Subcutaneous adipose tissue (tissue), 4 donors: Measurements from ENCODE around the gene PRRC2A. TPM values are rescaled to one million over a fixed set of nuclear protein-coding genes. Genes with fewer than 3 reads are reported as not detected.

ENCODE experiments used
- CTCF ChIP-seq: fragments of 450-650 bp; IDR thresholded peaks from one replicate; pipeline ENCODE4 v1.5.1; 2016; ENCODE audit warnings: low read depth, mild to moderate bottlenecking, control low read depth, antibody characterized with exemption, moderate library complexity
- total RNA-seq, 4 donors: library from RNA; depleted of rRNA; stranded (reverse); fragments of >200 nt; gene quantifications; one replicate each; pipeline ENCODE4 v1.1.0, GENCODE V29; 2016

Gene PRRC2A
- total RNA-seq, 4 donors from 2014 or later: 36.0 to 79.5 (median 46.5) TPM

- TF ChIP-seq CTCF: no peak
Observed at GRCh38 chr6:31580438-31580740, 40.1 kb upstream of the PRRC2A start.

GRCh38 chr6:31580807-31581433 lies 39.6 kb upstream of the PRRC2A start:
- no peak for TF ChIP-seq CTCF

- no peak for TF ChIP-seq CTCF
Observed at GRCh38 chr6:31581434-31582229, 38.9 kb upstream of the PRRC2A start.

GRCh38 chr6:31582230-31582643 lies 38.3 kb upstream of the PRRC2A start, which contains the start of gene LTB:
TSS of gene LTB (minus strand) at chr6:31582424. CDS start at chr6:31582417, 7 bp downstream.
- no peak for TF ChIP-seq CTCF

- no peak for TF ChIP-seq CTCF
Observed at GRCh38 chr6:31585491-31585890, 35.0 kb upstream of the PRRC2A start.

- no peak for TF ChIP-seq CTCF
Observed at GRCh38 chr6:31586008-31586407, 34.5 kb upstream of the PRRC2A start, which contains the start of gene LST1. TSS of gene LST1 (plus strand) at chr6:31586277. CDS start at chr6:31587300, 1,023 bp downstream.

- TF ChIP-seq CTCF: no peak
Observed at GRCh38 chr6:31586599-31587281, 33.8 kb upstream of the PRRC2A start.
